HG03469 (cell line): ENCODE data around the gene RDM1.

Experiments
- ATAC-seq: cut with Tn5 transposase; IDR thresholded peaks from one replicate; pipeline ENCODE4 v1.9.1; 2021; ENCODE audit warnings: mild to moderate bottlenecking, moderate library complexity, moderate number of reproducible peaks; ENCODE audit not compliant: unreplicated experiment

Gene RDM1

GRCh38 chr17:35875072-35875799 is 55.3 kb downstream of the RDM1 start:
- no peak for ATAC-seq

DNA sequence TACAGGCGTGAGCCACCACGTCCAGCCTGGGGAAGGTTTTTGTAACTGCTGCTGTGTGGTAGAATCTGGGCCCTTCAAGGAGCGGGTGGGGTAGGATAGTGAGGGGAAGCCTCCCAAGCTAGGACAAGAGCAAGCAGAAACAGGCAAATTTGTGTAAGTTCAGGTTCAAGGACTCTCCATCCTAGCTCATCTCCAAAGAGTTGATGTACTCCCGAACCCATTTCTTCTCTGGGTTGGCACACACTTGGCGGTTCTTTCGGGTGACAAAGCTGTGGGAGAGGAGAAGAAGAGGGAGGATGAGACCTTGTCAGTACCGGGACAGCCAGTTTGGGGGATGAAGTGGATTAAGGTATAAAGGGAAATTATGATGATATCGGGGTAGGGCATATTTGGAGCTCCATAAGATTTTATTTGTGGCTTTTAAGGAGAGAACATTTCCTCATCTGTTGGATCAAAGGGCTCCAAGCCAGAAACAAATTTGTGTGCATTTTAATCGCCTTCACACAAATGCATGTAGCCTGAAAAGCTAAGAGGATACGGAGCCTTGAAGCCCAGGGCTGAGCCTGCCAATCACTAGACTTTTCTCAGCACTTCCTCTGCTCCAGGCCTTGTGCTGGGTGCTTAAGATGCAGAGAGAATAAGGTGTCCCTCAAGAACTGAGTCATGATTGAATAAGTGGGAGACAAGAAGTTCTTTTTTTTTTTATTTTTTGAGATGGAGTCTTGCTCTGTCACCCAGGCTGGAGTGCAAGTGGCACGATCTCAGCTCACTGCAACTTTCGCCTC is 58.2 kb downstream of the RDM1 start:
- ATAC-seq: no peak

DNA sequence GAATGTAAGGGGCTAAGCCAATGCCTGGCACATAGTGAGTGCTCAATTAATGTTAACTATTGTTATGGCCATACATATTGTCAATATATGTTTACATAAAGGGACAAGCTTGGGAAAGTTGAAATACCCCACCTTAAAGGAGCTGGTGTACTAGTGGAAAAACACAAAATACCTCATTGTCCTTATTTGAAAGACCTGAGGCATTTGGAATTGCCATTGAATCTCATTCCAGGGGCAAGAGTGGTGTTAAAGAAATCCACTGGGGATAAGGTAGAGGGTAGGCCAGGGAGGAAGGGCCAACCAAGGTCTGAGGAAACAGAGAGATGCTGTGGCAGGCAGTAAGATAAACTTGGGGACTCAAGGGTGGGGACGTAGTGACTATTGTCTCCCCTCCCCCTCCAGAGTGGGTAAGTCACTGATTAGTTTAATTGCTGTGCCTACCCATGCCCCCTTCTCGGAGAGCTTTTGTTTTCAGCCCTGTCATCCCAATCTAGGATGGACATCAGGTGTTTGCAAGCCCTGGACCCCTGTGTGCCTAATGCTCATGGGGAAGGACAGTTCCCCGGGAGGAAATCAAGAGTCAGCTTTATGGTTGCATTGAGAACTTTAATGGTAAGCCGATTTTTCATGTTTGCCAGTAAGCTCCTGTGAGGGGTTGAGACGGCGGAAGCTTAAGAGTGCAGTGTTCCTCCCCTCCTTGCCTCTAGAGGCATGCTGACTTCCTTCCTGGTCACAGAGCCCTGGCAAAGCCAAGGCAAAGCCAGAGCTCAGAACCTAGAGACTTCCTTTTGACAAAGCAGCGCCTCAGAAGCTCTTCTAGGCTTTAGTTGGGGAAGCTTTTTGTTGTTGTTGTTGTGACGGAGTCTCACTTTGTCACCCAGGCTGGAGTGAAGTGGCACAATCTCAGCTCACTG is 59.4 kb downstream of the RDM1 start:
- ATAC-seq: no peak

DNA sequence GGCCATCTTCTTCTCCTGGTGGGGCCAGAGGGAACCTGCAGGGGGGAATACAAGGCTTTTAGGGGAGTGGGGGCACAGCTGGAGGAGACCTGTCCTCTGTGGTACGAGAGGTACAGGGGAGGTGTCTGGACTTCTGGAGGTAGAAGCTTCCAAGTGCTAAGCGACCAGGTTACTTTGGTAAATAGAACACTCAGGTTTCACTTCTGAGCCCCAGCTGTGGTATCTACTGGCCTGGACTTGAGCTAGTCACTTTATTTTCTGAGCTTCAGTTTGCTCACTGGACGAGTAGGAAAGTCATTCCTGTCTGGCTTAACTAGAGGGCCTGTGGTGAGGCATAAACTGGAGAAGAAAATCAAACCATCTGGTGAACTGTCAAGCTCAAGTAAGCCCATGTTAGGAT is 61.8 kb downstream of the RDM1 start, which contains the start of gene HEATR9:
HEATR9 (minus strand) TSS at position 155 of the 400 bp plus-strand sequence; CDS start at position 6, 149 bp downstream.
- ATAC-seq: no peak
